ENCODE measurements around the gene PDXP. TPM values are rescaled to one million over a fixed set of nuclear protein-coding genes. Genes with fewer than 3 reads are reported as not detected.
"Not testable (repeated sequence)": the region's sequence is repeated elsewhere in the genome, so short reads cannot be mapped to it uniquely, and the experiment has no call there.

Gene PDXP
- total and polyA plus RNA-seq, 7 donors = 9.0 to 37.9 (median 12.9) TPM

- no peaks in the 10 kb centered on the region for H3K36me3 ChIP-seq (ENCODE audit: insufficient read depth in 1 of 2, low read depth in 1 of 2)
- intact Hi-C loops (cut with DNase I) = no loop called here
Measured at GRCh38 chr22:37650463-37651136, 7.9 kb upstream of the PDXP start.

GRCh38 chr22:37654563-37655251, 3.8 kb upstream of the PDXP start:
- Histone ChIP-seq H3K36me3 (ENCODE audit: insufficient read depth in 1 of 2, low read depth in 1 of 2) (no peaks in the 10 kb centered on the region), H3K27me3 (ENCODE audit: insufficient read depth in 3 of 3, low read length in 2 of 3) (no peaks in the 10 kb centered on the region), H3K27ac (no peak overlapping the region), H3K4me1 (peaks cover 11% of the 10 kb centered on the region), H3K4me3 (no peak overlapping the region), H3K9me3 (no peaks in the 10 kb centered on the region)
- TF ChIP-seq CTCF (IDR thresholded peaks at IDR 0.05) = no peak
- intact Hi-C loops (cut with DNase I) = no loop called here
- ATAC-seq (no peak), DNase-seq (no peak)
- 75 to 84% (median 82%) methylated on average over 11 to 14 of the region's 14 CpGs for WGBS, 3 donors

More at GRCh38 chr22:37650463-37651136, 7.9 kb upstream of the PDXP start:
- no peaks in the 10 kb centered on the region for H3K4me1 ChIP-seq
- no peaks in the 10 kb centered on the region for H3K9me3 ChIP-seq
- TF ChIP-seq CTCF (IDR thresholded peaks at IDR 0.05) = no peak
- H3K27ac ChIP-seq = no peak overlapping the region
- H3K4me3 ChIP-seq = no peak overlapping the region
- DNase-seq (no peak), ATAC-seq (no peak)
- no peaks in the 10 kb centered on the region for H3K27me3 ChIP-seq (ENCODE audit: insufficient read depth in 3 of 3, low read length in 2 of 3)
- WGBS, 3 donors = 84 to 88% (median 88%) methylated on average over 17 of the region's 17 CpGs

DNA sequence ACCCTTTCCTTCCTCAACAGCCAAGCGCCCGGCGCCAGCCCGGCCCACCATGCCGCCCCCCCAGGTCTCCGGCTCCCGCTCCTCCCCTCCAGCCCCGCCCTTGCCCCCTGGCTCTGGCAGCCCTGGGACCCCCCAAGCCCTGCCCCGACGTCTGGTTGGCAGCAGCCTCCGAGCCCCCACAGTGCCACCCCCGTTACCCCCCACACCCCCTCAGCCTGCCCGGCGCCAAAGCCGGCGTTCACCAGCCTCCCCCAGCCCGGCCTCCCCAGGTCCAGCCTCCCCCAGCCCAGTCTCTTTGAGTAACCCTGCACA, 3.3 kb upstream of the PDXP start:
- Histone ChIP-seq H3K9me3 (no peaks in the 10 kb centered on the region), H3K27me3 (ENCODE audit: insufficient read depth in 3 of 3, low read length in 2 of 3) (no peaks in the 10 kb centered on the region), H3K36me3 (ENCODE audit: insufficient read depth in 1 of 2, low read depth in 1 of 2) (no peaks in the 10 kb centered on the region), H3K27ac (no peak overlapping the region), H3K4me3 (no peak overlapping the region), H3K4me1 (peaks cover 16% of the 10 kb centered on the region)
- no peak for TF ChIP-seq CTCF (IDR thresholded peaks at IDR 0.05)
- DNase-seq (no peak), ATAC-seq (no peak)
- 80 to 86% (median 84%) methylated on average over 13 to 17 of the region's 17 CpGs for WGBS, 3 donors
- intact Hi-C loops (cut with DNase I) = no loop called here

DNA sequence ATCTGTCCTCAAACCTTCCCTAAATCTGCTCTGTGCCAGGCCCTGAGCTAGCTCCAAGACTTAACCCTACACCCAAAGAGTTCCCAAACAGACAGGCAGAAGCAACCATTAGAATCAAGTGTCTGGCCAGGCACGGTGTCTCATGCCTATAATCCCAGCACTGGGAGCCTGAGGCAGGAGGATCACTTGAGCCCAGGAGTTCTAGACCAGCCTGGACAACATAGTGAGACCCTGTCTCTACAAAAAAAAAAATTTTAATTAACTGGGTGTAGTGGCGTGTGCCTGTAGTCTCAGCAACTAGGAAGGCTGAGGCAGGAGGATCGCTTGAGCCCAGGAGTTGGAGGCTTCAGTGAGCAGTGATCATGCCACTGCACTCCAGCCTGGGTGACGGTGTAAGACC, 1.9 kb upstream of the PDXP start:
- ATAC-seq; H3K36me3 ChIP-seq (ENCODE audit: insufficient read depth in 1 of 2, low read depth in 1 of 2); H3K27me3 ChIP-seq (ENCODE audit: insufficient read depth in 3 of 3, low read length in 2 of 3); intact Hi-C loops (cut with DNase I); H3K9me3 ChIP-seq; H3K4me3 ChIP-seq; DNase-seq: not testable (repeated sequence)
- WGBS, 3 donors = 88 to 89% (median 88%) methylated on average over 4 of the region's 4 CpGs
- peak overlapping the region; percentile 36 for H3K27ac ChIP-seq
- peaks cover 26% of the 10 kb centered on the region for H3K4me1 ChIP-seq

GRCh38 chr22:37657590-37658132, 862 bp upstream of the PDXP start:
- Histone ChIP-seq H3K27me3 (ENCODE audit: insufficient read depth in 3 of 3, low read length in 2 of 3) (no peaks in the 10 kb centered on the region), H3K4me1 (peaks cover 32% of the 10 kb centered on the region), H3K36me3 (ENCODE audit: insufficient read depth in 1 of 2, low read depth in 1 of 2) (no peaks in the 10 kb centered on the region), H3K9me3 (no peaks in the 10 kb centered on the region), H3K4me3 (peak overlapping the region; percentile 71), H3K27ac (peak overlapping the region; percentile 87)
- no peak for TF ChIP-seq CTCF (IDR thresholded peaks at IDR 0.05)
- ATAC-seq = peak in 1 of 4 donors; percentile 21
- DNase-seq = no peak
- WGBS, 3 donors = 2 to 9% (median 8%) methylated on average over 6 of the region's 6 CpGs
- intact Hi-C loops (cut with DNase I) = loop anchor here in 1 of 2 donors (1.0 kb wide), 1 partner anchor 29 kb away; the partner anchor contains the start of gene NOL12
